Gastroesophageal sphincter (tissue), 3 donors: Measurements from ENCODE around the gene MAK.

Experiments used
- CTCF ChIP-seq, 4 experiments: fragments of 200-600 bp in 2 of 4; fragments of 450-650 bp in 2 of 4; sonication (generic) in 1 of 4; IDR thresholded peaks; one replicate each; pipeline ENCODE4 v1.5.1; 2017 to 2019; ENCODE audit warnings: antibody characterized with exemption in 4 of 4, mild to moderate bottlenecking in 2 of 4, moderate library complexity in 2 of 4
- EP300 ChIP-seq: sonication (generic); formaldehyde crosslinking; IDR thresholded peaks from one replicate; pipeline ENCODE4 v1.6.1; 2017; ENCODE audit warnings: antibody characterized with exemption, mild to moderate bottlenecking
- POLR2A ChIP-seq, 2 donors: fragments of 450-650 bp; IDR thresholded peaks; one replicate each; pipeline ENCODE4 v1.6.1; 2017; ENCODE audit warnings: antibody characterized with exemption in 2 of 2, mild to moderate bottlenecking in 2 of 2, moderate library complexity in 1 of 2
- POLR2AphosphoS5 ChIP-seq: sonication (generic); formaldehyde crosslinking; IDR thresholded peaks from one replicate; pipeline ENCODE4 v1.6.1; 2017; ENCODE audit warnings: antibody characterized with exemption

- TF ChIP-seq CTCF (IDR thresholded peaks at IDR 0.05) (no peak), POLR2AphosphoS5 (no peak), POLR2A (IDR thresholded peaks at IDR 0.05) (no peak), EP300 (no peak)
These were observed 82.3 kb downstream of the MAK start for GRCh38 chr6:10756085-10756484.
